WTC11 (cell line): ENCODE measurements around the gene CALCB. TPM values are rescaled to one million over a fixed set of nuclear protein-coding genes. Genes with fewer than 3 reads are reported as not detected.

ENCODE experiments used
- ATAC-seq: fragments of 200-7000 bp; cut with Tn5 transposase; 2 replicates; pipeline ENCODE4 v1.10.0; 2021; ENCODE audit warnings: mild to moderate bottlenecking, moderate library complexity
- CTCF ChIA-PET: fragments of 300-600 bp; sonication (Branson Sonifier 250); formaldehyde crosslinking; loops from one replicate; lab custom pipeline; 2021; ENCODE audit warnings: antibody characterized with exemption; lab: Charles Lee
- POLR2A ChIA-PET: fragments of 350-600 bp; sonication (Branson Sonifier 250); formaldehyde crosslinking; loops from one replicate; lab custom pipeline; 2021; ENCODE audit warnings: antibody characterized with exemption; lab: Charles Lee
- DNase-seq: peaks from one replicate; pipeline ENCODE4 v3.0.0; 2021; ENCODE audit warnings: low spot score
- H3K27ac Mint-ChIP-seq: 2 replicates; pipeline ENCODE4 v1.8.0; 2021; ENCODE audit warnings: mixed read lengths
- H3K27me3 Mint-ChIP-seq: 2 replicates; pipeline ENCODE4 v1.8.0; 2021; ENCODE audit warnings: low read depth, mild to moderate bottlenecking, moderate library complexity, mixed read lengths
- H3K36me3 Mint-ChIP-seq: 2 replicates; pipeline ENCODE4 v1.8.0; 2021; ENCODE audit warnings: mixed read lengths
- H3K4me1 Mint-ChIP-seq: 2 replicates; pipeline ENCODE4 v1.8.0; 2022; ENCODE audit warnings: mixed read lengths
- H3K4me3 Mint-ChIP-seq: 2 replicates; pipeline ENCODE4 v1.8.0; 2021; ENCODE audit warnings: mild to moderate bottlenecking, moderate library complexity, mixed read lengths
- H3K9me3 Mint-ChIP-seq: 2 replicates; pipeline ENCODE4 v1.8.0; 2021; ENCODE audit warnings: mixed read lengths
- AR ChIP-seq: fragments of 250-450 bp; sonication (Bioruptor Pico); IDR thresholded peaks from 2 replicates; pipeline ENCODE4 v1.9.0; 2021; ENCODE audit warnings: mild to moderate bottlenecking
- ATF1 ChIP-seq: sonication (generic); formaldehyde crosslinking; IDR thresholded peaks from 2 replicates; pipeline ENCODE4 v1.8.1; 2023; ENCODE audit warnings: mild to moderate bottlenecking, moderate library complexity, missing genetic modification reagents
- CDX4 ChIP-seq: fragments of 250-450 bp; sonication (Bioruptor Pico); IDR thresholded peaks from 2 replicates; pipeline ENCODE4 v1.9.0; 2021; ENCODE audit warnings: moderate library complexity, mild to moderate bottlenecking, inconsistent platforms, borderline replicate concordance
- ESRRA ChIP-seq: sonication (generic); formaldehyde crosslinking; IDR thresholded peaks from 2 replicates; pipeline ENCODE4 v1.8.1; 2022; ENCODE audit warnings: mild to moderate bottlenecking, missing genetic modification reagents, borderline replicate concordance
- FOXP4 ChIP-seq: sonication (generic); formaldehyde crosslinking; IDR thresholded peaks from 2 replicates; pipeline ENCODE4 v1.8.0; 2022; ENCODE audit warnings: mild to moderate bottlenecking, missing genetic modification reagents
- GABPB1 ChIP-seq: sonication (generic); formaldehyde crosslinking; IDR thresholded peaks from 2 replicates; pipeline ENCODE4 v1.8.1; 2023; ENCODE audit warnings: mild to moderate bottlenecking, missing genetic modification reagents
- IRF1 ChIP-seq: sonication (generic); formaldehyde crosslinking; IDR thresholded peaks from 2 replicates; pipeline ENCODE4 v1.8.0; 2023; ENCODE audit warnings: missing genetic modification reagents
- JUN ChIP-seq: sonication (generic); formaldehyde crosslinking; IDR thresholded peaks from 2 replicates; pipeline ENCODE4 v1.8.0; 2023; ENCODE audit warnings: mild to moderate bottlenecking, missing genetic modification reagents
- KAT7 ChIP-seq: sonication (generic); formaldehyde crosslinking; IDR thresholded peaks from 2 replicates; pipeline ENCODE4 v1.8.1; 2023; ENCODE audit warnings: missing genetic modification reagents, mild to moderate bottlenecking, borderline replicate concordance
- MYBL2 ChIP-seq: sonication (generic); formaldehyde crosslinking; IDR thresholded peaks from 2 replicates; pipeline ENCODE4 v1.8.1; 2023; ENCODE audit warnings: mild to moderate bottlenecking, moderate library complexity, missing genetic modification reagents
- NR3C1 ChIP-seq: sonication (generic); formaldehyde crosslinking; conservative IDR thresholded peaks from 2 replicates; pipeline ENCODE4 v1.8.1; 2023; ENCODE audit warnings: low read depth, mild to moderate bottlenecking, missing genetic modification reagents
- SP1 ChIP-seq: sonication (generic); formaldehyde crosslinking; conservative IDR thresholded peaks from 2 replicates; pipeline ENCODE4 v1.8.1; 2022; ENCODE audit warnings: missing genetic modification reagents
- TEAD1 ChIP-seq: sonication (generic); formaldehyde crosslinking; IDR thresholded peaks from 2 replicates; pipeline ENCODE4 v1.8.0; 2022; ENCODE audit warnings: mild to moderate bottlenecking, missing genetic modification reagents
- USF2 ChIP-seq: sonication (generic); formaldehyde crosslinking; IDR thresholded peaks from 2 replicates; pipeline ENCODE4 v1.8.1; 2023; ENCODE audit warnings: mild to moderate bottlenecking, missing genetic modification reagents, moderate library complexity
- ZMAT4 ChIP-seq: fragments of 250-450 bp; sonication (Bioruptor Pico); IDR thresholded peaks from 2 replicates; pipeline ENCODE4 v1.9.0; 2021; ENCODE audit warnings: mild to moderate bottlenecking
- ZNF121 ChIP-seq: sonication (generic); formaldehyde crosslinking; IDR thresholded peaks from 2 replicates; pipeline ENCODE4 v1.8.0; 2023; ENCODE audit warnings: missing genetic modification reagents
- ZNF416 ChIP-seq: fragments of 250-450 bp; sonication (Bioruptor Pico); IDR thresholded peaks from 2 replicates; pipeline ENCODE4 v1.9.0; 2021; ENCODE audit warnings: mild to moderate bottlenecking, inconsistent platforms
- ZNF423 ChIP-seq: fragments of 250-450 bp; sonication (Bioruptor Pico); IDR thresholded peaks from 2 replicates; pipeline ENCODE4 v2.1.2; 2022; ENCODE audit warnings: mild to moderate bottlenecking, moderate library complexity
- ZNF512 ChIP-seq: sonication (generic); formaldehyde crosslinking; IDR thresholded peaks from 2 replicates; pipeline ENCODE4 v1.8.1; 2022; ENCODE audit warnings: missing genetic modification reagents, borderline replicate concordance
- ZSCAN18 ChIP-seq: fragments of 250-450 bp; sonication (Bioruptor Pico); IDR thresholded peaks from 2 replicates; pipeline ENCODE4 v2.1.2; 2022; ENCODE audit warnings: mild to moderate bottlenecking, moderate library complexity
- total RNA-seq: library from RNA; stranded (reverse); gene quantifications from 3 replicates; pipeline ENCODE4 v1.2.3, GENCODE V29; 2021

Gene CALCB
- total RNA-seq, 1 experiment from 2014 or later: 3.2 TPM

- no peak for TF ChIP-seq JUN (CRISPR knock-in tag)
Measured at GRCh38 chr11:15108592-15109130, 35.3 kb downstream of the CALCB start (continued).

GRCh38 chr11:15109602-15110001 lies 36.2 kb downstream of the CALCB start:
- H3K36me3 Mint-ChIP-seq: no peaks in the 10 kb centered on the region
- ChIA-PET CTCF (interaction anchor here (1.0 to 1.6 kb wide), 2 partner anchors 201 to 202 kb away, joined by 3 to 4 read pairs; no protein-coding TSS in a partner anchor), POLR2A (no interaction called here)
- no peak overlapping the region for H3K27ac Mint-ChIP-seq
- no peaks in the 10 kb centered on the region for H3K9me3 Mint-ChIP-seq
- ATAC-seq (no peak), DNase-seq (no peak)
- TF ChIP-seq IRF1 (CRISPR knock-in tag) (no peak), ZNF121 (no peak), CDX4 (CRISPR knock-in tag) (no peak), ZNF416 (CRISPR knock-in tag) (no peak), MYBL2 (CRISPR knock-in tag) (no peak), TEAD1 (no peak), KAT7 (no peak), GABPB1 (CRISPR knock-in tag) (no peak), ESRRA (CRISPR knock-in tag) (no peak), SP1 (CRISPR knock-in tag) (no peak), NR3C1 (CRISPR knock-in tag) (no peak), AR (CRISPR knock-in tag) (no peak)
- peaks cover 17% of the 10 kb centered on the region for H3K27me3 Mint-ChIP-seq
- no peak overlapping the region for H3K4me3 Mint-ChIP-seq
- H3K4me1 Mint-ChIP-seq: peaks cover 10% of the 10 kb centered on the region

- Mint-ChIP-seq H3K9me3 (no peaks in the 10 kb centered on the region), H3K4me1 (peaks cover 14% of the 10 kb centered on the region), H3K27ac (no peak overlapping the region), H3K36me3 (no peaks in the 10 kb centered on the region), H3K27me3 (peaks cover 30% of the 10 kb centered on the region), H3K4me3 (no peak overlapping the region)
- CTCF ChIA-PET: interaction anchor here (1.3 to 1.9 kb wide), 2 partner anchors 10 to 48 kb away, joined by 5 to 6 read pairs; no protein-coding TSS in a partner anchor
- ATAC-seq: no peak
- TF ChIP-seq FOXP4 (CRISPR knock-in tag): no peak
- POLR2A ChIA-PET: no interaction called here
- DNase-seq: no peak
Measured at GRCh38 chr11:15111215-15111614, 37.8 kb downstream of the CALCB start.

- no peak overlapping the region for H3K27ac Mint-ChIP-seq
- no peaks in the 10 kb centered on the region for H3K9me3 Mint-ChIP-seq
- no peak overlapping the region for H3K4me3 Mint-ChIP-seq
- ATAC-seq: no peak
- H3K36me3 Mint-ChIP-seq: no peaks in the 10 kb centered on the region
- no peak for DNase-seq
- CTCF ChIA-PET: interaction anchor here (1.0 kb wide), 1 partner anchor 11 kb away, joined by 4 read pairs; no protein-coding TSS in a partner anchor
- POLR2A ChIA-PET: no interaction called here
- H3K27me3 Mint-ChIP-seq: peaks cover 34% of the 10 kb centered on the region
- peaks cover 11% of the 10 kb centered on the region for H3K4me1 Mint-ChIP-seq
- no peak for TF ChIP-seq ZNF423
- no peak for TF ChIP-seq USF2
- TF ChIP-seq ATF1 (CRISPR knock-in tag): no peak
- TF ChIP-seq ZNF512 (CRISPR knock-in tag): no peak
- TF ChIP-seq ZSCAN18 (CRISPR knock-in tag): no peak
- TF ChIP-seq ZMAT4: no peak
Measured at GRCh38 chr11:15112131-15112541, 38.7 kb downstream of the CALCB start.
